ENCODE measurements around the gene MS4A1.
"Not testable (repeated sequence)": the region's sequence is repeated elsewhere in the genome, so short reads cannot be mapped to it uniquely, and the experiment has no call there.

The MS4A1 gene

GRCh38 chr11:60493454-60493853 is 37.8 kb downstream of the MS4A1 start:
- no peak for TF ChIP-seq Cebpa-rat (IDR thresholded peaks at IDR 0.05)
- H3K9ac ChIP-seq: no peak overlapping the region
- no peaks in the 10 kb centered on the region for H3K27me3 ChIP-seq

GRCh38 chr11:60498399-60498798 is 42.8 kb downstream of the MS4A1 start:
- no peaks in the 10 kb centered on the region for H3K27me3 ChIP-seq
- no peak overlapping the region for H3K4me3 ChIP-seq
- H3K9me3 ChIP-seq (replicated peaks in 1 of 11): peaks cover 0 to 45% (median 6%) of the 10 kb centered on the region in 11 experiments; a peak in 7 of 22 replicates
- no peaks in the 10 kb centered on the region for H4K20me1 ChIP-seq
- H3K4me2 ChIP-seq: peak overlapping the region; percentile 56 to 76 (median 69)
- TF ChIP-seq Cebpa-rat (IDR thresholded peaks at IDR 0.05): no peak
- H3K9ac ChIP-seq: peak overlapping the region in 4 of 11 experiments; percentile 1 to 8 (median 4); a peak in 4 of 22 replicates
- no peaks in the 10 kb centered on the region for H3K36me3 ChIP-seq
- H3K27ac ChIP-seq: peak overlapping the region in 10 of 11 experiments; percentile 23 to 64 (median 51); a peak in 18 of 22 replicates
- H3K4me1 ChIP-seq: peaks cover 18 to 37% (median 29%) of the 10 kb centered on the region in 10 experiments

More at GRCh38 chr11:60493454-60493853, 37.8 kb downstream of the MS4A1 start:
- Histone ChIP-seq H3K4me2 (no peak overlapping the region), H3K36me3 (no peaks in the 10 kb centered on the region), H3K9me3 (replicated peaks in 1 of 11) (peaks cover 9 to 44% (median 23%) of the 10 kb centered on the region in 11 experiments; a peak in 20 of 22 replicates), H3K4me1 (peaks cover 9 to 17% (median 13%) of the 10 kb centered on the region in 10 experiments), H3K4me3 (no peak overlapping the region), H3K27ac (no peak overlapping the region), H4K20me1 (no peaks in the 10 kb centered on the region)

- peak overlapping the region; percentile 56 to 76 (median 69) for H3K4me2 ChIP-seq
- H3K4me3 ChIP-seq: no peak overlapping the region
- H4K20me1 ChIP-seq: no peaks in the 10 kb centered on the region
- no peaks in the 10 kb centered on the region for H3K36me3 ChIP-seq
- peak overlapping the region in 6 of 11 experiments; percentile 1 to 20 (median 4); a peak in 4 of 22 replicates for H3K9ac ChIP-seq
- TF ChIP-seq Cebpa-rat (IDR thresholded peaks at IDR 0.05): no peak
- no peaks in the 10 kb centered on the region for H3K27me3 ChIP-seq
- peaks cover 18 to 41% (median 30%) of the 10 kb centered on the region in 10 experiments for H3K4me1 ChIP-seq
- H3K9me3 ChIP-seq (replicated peaks in 1 of 11): peaks cover 0 to 45% (median 7%) of the 10 kb centered on the region in 11 experiments; a peak in 7 of 22 replicates
- peak overlapping the region in 10 of 11 experiments; percentile 23 to 64 (median 51); a peak in 19 of 22 replicates for H3K27ac ChIP-seq
Measured at GRCh38 chr11:60498853-60499252, 43.2 kb downstream of the MS4A1 start.

GRCh38 chr11:60500276-60500910 is 44.7 kb downstream of the MS4A1 start:
- H4K20me1 ChIP-seq: no peaks in the 10 kb centered on the region
- peaks cover 22 to 52% (median 37%) of the 10 kb centered on the region in 10 experiments for H3K4me1 ChIP-seq
- H3K9me3 ChIP-seq (replicated peaks in 1 of 11): peaks cover 0 to 39% (median 14%) of the 10 kb centered on the region in 11 experiments; a peak in 8 of 22 replicates
- H3K27ac ChIP-seq: no peak overlapping the region
- H3K4me2 ChIP-seq: peak overlapping the region in 2 of 11 experiments; percentile 4 to 68; a peak in 2 of 22 replicates
- no peak overlapping the region for H3K4me3 ChIP-seq
- H3K9ac ChIP-seq: no peak overlapping the region
- H3K36me3 ChIP-seq: no peaks in the 10 kb centered on the region
- 0 out of 22 replicates have a peak, but pooled peaks cover 0 to under 1% (median 0%) of the 10 kb centered on the region in 11 experiments for H3K27me3 ChIP-seq
- TF ChIP-seq Cebpa-rat (IDR thresholded peaks at IDR 0.05): no peak

GRCh38 chr11:60502221-60502775 is 46.7 kb downstream of the MS4A1 start:
- Histone ChIP-seq H3K4me2 (no peak overlapping the region), H3K9me3 (replicated peaks in 1 of 11) (peaks cover 0 to 31% (median 14%) of the 10 kb centered on the region in 11 experiments; a peak in 7 of 22 replicates), H4K20me1 (no peaks in the 10 kb centered on the region), H3K27me3 (peaks cover 0 to 12% (median 0%) of the 10 kb centered on the region in 11 experiments; a peak in 2 of 22 replicates), H3K36me3 (no peaks in the 10 kb centered on the region), H3K9ac (no peak overlapping the region), H3K4me1 (peaks cover 22 to 47% (median 37%) of the 10 kb centered on the region in 10 experiments), H3K4me3 (no peak overlapping the region), H3K27ac (no peak overlapping the region)
- no peak for TF ChIP-seq Cebpa-rat (IDR thresholded peaks at IDR 0.05)

- H3K4me2 ChIP-seq: peak overlapping the region in 7 of 11 experiments; percentile 5 to 35 (median 17); a peak in 10 of 22 replicates
- no peak overlapping the region for H3K27ac ChIP-seq
- no peak overlapping the region for H3K4me3 ChIP-seq
- no peak overlapping the region for H3K9ac ChIP-seq
- TF ChIP-seq Cebpa-rat (IDR thresholded peaks at IDR 0.05): no peak
- no peaks in the 10 kb centered on the region for H4K20me1 ChIP-seq
- peaks cover 2 to 26% (median 17%) of the 10 kb centered on the region in 10 experiments; a peak in 19 of 20 replicates for H3K4me1 ChIP-seq
- H3K27me3 ChIP-seq: peaks cover 0 to 14% (median 0%) of the 10 kb centered on the region in 11 experiments; a peak in 2 of 22 replicates
- no peaks in the 10 kb centered on the region for H3K36me3 ChIP-seq
- H3K9me3 ChIP-seq (replicated peaks in 1 of 11): peaks cover 7 to 41% (median 24%) of the 10 kb centered on the region in 11 experiments
Measured at GRCh38 chr11:60504219-60504905, 48.7 kb downstream of the MS4A1 start.

GRCh38 chr11:60509609-60510008 is 54.0 kb downstream of the MS4A1 start:
- H3K4me2 ChIP-seq, H4K20me1 ChIP-seq, H3K36me3 ChIP-seq, H3K4me3 ChIP-seq, H3K27ac ChIP-seq, H3K9ac ChIP-seq: not testable (repeated sequence)
- Histone ChIP-seq H3K9me3 (replicated peaks in 1 of 11) (peaks cover 17 to 36% (median 28%) of the 10 kb centered on the region in 11 experiments), H3K4me1 (peaks cover 0 to 18% (median 5%) of the 10 kb centered on the region in 10 experiments; a peak in 9 of 20 replicates), H3K27me3 (peaks cover 0 to 27% (median 0%) of the 10 kb centered on the region in 11 experiments; a peak in 3 of 22 replicates)

- not testable (repeated sequence) for H3K9ac ChIP-seq, H3K4me2 ChIP-seq, H4K20me1 ChIP-seq, H3K27ac ChIP-seq, H3K4me3 ChIP-seq, H3K36me3 ChIP-seq
- Histone ChIP-seq H3K27me3 (peaks cover 0 to 30% (median 0%) of the 10 kb centered on the region in 11 experiments; a peak in 3 of 22 replicates), H3K4me1 (peaks cover 0 to 14% (median 4%) of the 10 kb centered on the region in 10 experiments; a peak in 9 of 20 replicates), H3K9me3 (replicated peaks in 1 of 11) (peaks cover 17 to 33% (median 25%) of the 10 kb centered on the region in 11 experiments)
Measured at GRCh38 chr11:60510209-60510608, 54.6 kb downstream of the MS4A1 start.

All from BLaER1 treated with 17β-estradiol and CSF1 and Interleukin-3, amounts not matched to agents 10 nM and 100 nM (cell line).